Testis (tissue), 2 donors: Measurements from ENCODE around the gene PRTFDC1.

Source experiments
- CTCF ChIP-seq, 3 experiments: fragments of 450-650 bp in 2 of 3; fragments of 200-600 bp in 1 of 3; sonication (generic) in 1 of 3; IDR thresholded peaks; one replicate each; pipeline ENCODE4 v1.5.1; 2016 to 2019; ENCODE audit warnings: antibody characterized with exemption in 3 of 3, mild to moderate bottlenecking in 2 of 3, moderate library complexity in 1 of 3
- POLR2A ChIP-seq: fragments of 450-650 bp; IDR thresholded peaks from one replicate; pipeline ENCODE4 v1.6.1; 2017; ENCODE audit warnings: antibody characterized with exemption, mild to moderate bottlenecking, moderate library complexity

GRCh38 chr10:24834869-24835268 is 117.5 kb downstream of the PRTFDC1 start:
- TF ChIP-seq CTCF (IDR thresholded peaks at IDR 0.05) (no peak), POLR2A (no peak)
